Fibroblast of lung (primary cell): ENCODE data around the gene SYT17. TPM values are rescaled to one million over a fixed set of nuclear protein-coding genes. Genes with fewer than 3 reads are reported as not detected.

Source experiments
- DNase-seq, 2 donors: peaks; one replicate each; pipeline versions ENCODE4 v3.0.0 to v3.0.0-alpha.2; 2010; ENCODE audit warnings: low read depth in 2 of 2
- H2AFZ ChIP-seq: 2 replicates; pipeline ENCODE4 v1.5.1; 2012; ENCODE audit warnings: low read length, control low read depth, inconsistent platforms
- H3K27ac ChIP-seq: 2 replicates; pipeline ENCODE4 v1.5.1; 2011; ENCODE audit warnings: low read length, control low read depth; ENCODE audit not compliant: insufficient read depth
- H3K27me3 ChIP-seq: 2 replicates; pipeline ENCODE4 v1.5.1; 2011; ENCODE audit warnings: mild to moderate bottlenecking, low read length; ENCODE audit not compliant: control insufficient read depth, insufficient read depth
- H3K36me3 ChIP-seq: 2 replicates; pipeline ENCODE4 v1.5.1; 2011; ENCODE audit warnings: low read length; ENCODE audit not compliant: control insufficient read depth, insufficient read depth
- H3K4me1 ChIP-seq: 2 replicates; pipeline ENCODE4 v1.5.1; 2011; ENCODE audit warnings: low read length; ENCODE audit not compliant: control insufficient read depth, insufficient read depth; ENCODE audit errors: extremely low read depth
- H3K4me2 ChIP-seq: 2 replicates; pipeline ENCODE4 v1.5.1; 2011; ENCODE audit warnings: low read length, control low read depth; ENCODE audit not compliant: insufficient read depth; ENCODE audit errors: extremely low read depth
- H3K4me3 ChIP-seq, 4 experiments: fragments of 200-600 bp in 1 of 4; sonication (generic) in 1 of 4; replicated peaks in 1 of 4; 2 replicates each; pipeline ENCODE4 v1.5.1; 2011 to 2016; ENCODE audit warnings: low read length in 4 of 4, low read depth in 3 of 4, mild to moderate bottlenecking in 3 of 4, control low read depth in 2 of 4, inconsistent platforms in 1 of 4, mixed read lengths in 1 of 4; ENCODE audit not compliant: insufficient read depth in 1 of 4; ENCODE audit errors: control extremely low read depth in 1 of 4
- H3K79me2 ChIP-seq: 2 replicates; pipeline ENCODE4 v1.5.1; 2012; ENCODE audit warnings: mild to moderate bottlenecking, low read length, inconsistent platforms; ENCODE audit not compliant: control insufficient read depth, insufficient read depth
- H3K9ac ChIP-seq: 2 replicates; pipeline ENCODE4 v1.5.1; 2011; ENCODE audit warnings: mild to moderate bottlenecking, low read length, control low read depth; ENCODE audit not compliant: insufficient read depth
- H3K9me3 ChIP-seq: 2 replicates; pipeline ENCODE4 v1.5.1; 2012; ENCODE audit warnings: low read depth, low read length; ENCODE audit not compliant: control insufficient read depth, insufficient read depth
- H4K20me1 ChIP-seq: 2 replicates; pipeline ENCODE4 v1.5.1; 2011; ENCODE audit warnings: low read length; ENCODE audit not compliant: control insufficient read depth, insufficient read depth; ENCODE audit errors: extremely low read depth
- CTCF ChIP-seq, 2 donors: IDR thresholded peaks in 1 of 2; conservative IDR thresholded peaks in 1 of 2; 1 replicate in 1 of 2; 2 replicates in 1 of 2; pipeline ENCODE4 v1.5.1; 2011 to 2012; ENCODE audit warnings: low read length in 2 of 2, control low read depth in 1 of 2, inconsistent platforms in 1 of 2, low read depth in 1 of 2, mild to moderate bottlenecking in 1 of 2
- EZH2 ChIP-seq: IDR thresholded peaks from 2 replicates; pipeline ENCODE4 v1.5.1; 2012; ENCODE audit warnings: low read length, control low read depth, mild to moderate bottlenecking; ENCODE audit errors: missing control alignments
- polyA plus RNA-seq, 2 donors: library from polyadenylated mRNA; depleted of rRNA in 1 of 2; stranded (reverse) in 1 of 2; unstranded in 1 of 2; fragments of >200 nt; gene quantifications; 2 replicates each; pipeline ENCODE4 v1.2.1, GENCODE V29; 2011 to 2012; ENCODE audit warnings: missing spikeins in 1 of 2
- total RNA-seq: library from RNA; depleted of rRNA; stranded (reverse); fragments of >200 nt; gene quantifications from 2 replicates; pipeline ENCODE4 v1.2.1, GENCODE V29; 2014

SYT17 gene
- total and polyA plus RNA-seq, 2 donors (not counting 1 experiment from before 2014, with no cell fraction given): 0.33 TPM; not detected in 1

GRCh38 chr16:19278403-19278802 lies 110.4 kb downstream of the SYT17 start:
- H3K79me2 ChIP-seq: no peaks in the 10 kb centered on the region
- H3K27ac ChIP-seq: no peak overlapping the region
- H3K9ac ChIP-seq: no peak overlapping the region
- no peak overlapping the region for H3K4me2 ChIP-seq
- no peak for DNase-seq
- H3K9me3 ChIP-seq: no peaks in the 10 kb centered on the region
- TF ChIP-seq EZH2 (no peak), CTCF (conservative IDR thresholded peaks at IDR 0.05 in 1 of 2, IDR thresholded peaks at IDR 0.05 in 1 of 2; ENCODE audit: low read depth in 1 of 2, low read length in 2 of 2) (no peak)
- H3K36me3 ChIP-seq: no peaks in the 10 kb centered on the region
- no peaks in the 10 kb centered on the region for H3K4me1 ChIP-seq
- no peak overlapping the region for H2AFZ ChIP-seq
- no peaks in the 10 kb centered on the region for H4K20me1 ChIP-seq
- H3K27me3 ChIP-seq: no peaks in the 10 kb centered on the region
- H3K4me3 ChIP-seq: no peak overlapping the region

- no peak overlapping the region for H3K4me3 ChIP-seq
- no peak overlapping the region for H3K9ac ChIP-seq
- no peaks in the 10 kb centered on the region for H3K27me3 ChIP-seq
- no peaks in the 10 kb centered on the region for H3K36me3 ChIP-seq
- H3K79me2 ChIP-seq: no peaks in the 10 kb centered on the region
- no peak for DNase-seq
- H4K20me1 ChIP-seq: no peaks in the 10 kb centered on the region
- H3K4me2 ChIP-seq: no peak overlapping the region
- H2AFZ ChIP-seq: no peak overlapping the region
- H3K27ac ChIP-seq: no peak overlapping the region
- H3K4me1 ChIP-seq: no peaks in the 10 kb centered on the region
- no peak for TF ChIP-seq CTCF (conservative IDR thresholded peaks at IDR 0.05 in 1 of 2, IDR thresholded peaks at IDR 0.05 in 1 of 2; ENCODE audit: low read depth in 1 of 2, low read length in 2 of 2)
- TF ChIP-seq EZH2: no peak
- H3K9me3 ChIP-seq: no peaks in the 10 kb centered on the region
These were observed 113.2 kb downstream of the SYT17 start for GRCh38 chr16:19281246-19281645.

GRCh38 chr16:19282101-19282500 lies 114.1 kb downstream of the SYT17 start:
- DNase-seq: no peak
- H3K79me2 ChIP-seq: no peaks in the 10 kb centered on the region
- H2AFZ ChIP-seq: no peak overlapping the region
- no peak overlapping the region for H3K4me2 ChIP-seq
- H3K9me3 ChIP-seq: no peaks in the 10 kb centered on the region
- H3K27me3 ChIP-seq: no peaks in the 10 kb centered on the region
- TF ChIP-seq EZH2 (no peak), CTCF (conservative IDR thresholded peaks at IDR 0.05 in 1 of 2, IDR thresholded peaks at IDR 0.05 in 1 of 2; ENCODE audit: low read depth in 1 of 2, low read length in 2 of 2) (no peak)
- no peak overlapping the region for H3K9ac ChIP-seq
- no peaks in the 10 kb centered on the region for H3K36me3 ChIP-seq
- no peaks in the 10 kb centered on the region for H4K20me1 ChIP-seq
- H3K27ac ChIP-seq: no peak overlapping the region
- H3K4me3 ChIP-seq: no peak overlapping the region
- no peaks in the 10 kb centered on the region for H3K4me1 ChIP-seq
